Heart right ventricle (tissue), 16 donors: ENCODE measurements around the gene DDC. TPM values are rescaled to one million over a fixed set of nuclear protein-coding genes. Genes with fewer than 3 reads are reported as not detected.

Experiments
- ATAC-seq, 8 donors: fragments of 200-7000 bp; cut with Tn5 transposase; one replicate each; pipeline ENCODE4 v1.9.1; 2020; ENCODE audit warnings: mild to moderate bottlenecking in 8 of 8, moderate library complexity in 8 of 8, moderate number of reproducible peaks in 1 of 8
- DNase-seq, 2 donors: peaks; one replicate each; pipeline ENCODE4 v3.0.0-alpha.2; 2020
- H3K27ac ChIP-seq, 10 donors: fragments of 200-600 bp; sonication (generic) in 2 of 10; one replicate each; pipeline versions ENCODE4 v1.5.0 to v1.8.0; 2020 to 2022; ENCODE audit warnings: mild to moderate bottlenecking in 3 of 10
- H3K27me3 ChIP-seq, 7 donors: fragments of 200-600 bp; one replicate each; pipeline ENCODE4 v1.8.0; 2021 to 2022; ENCODE audit warnings: mild to moderate bottlenecking in 2 of 7
- H3K36me3 ChIP-seq, 9 donors: fragments of 200-600 bp; sonication (generic) in 1 of 9; one replicate each; pipeline versions ENCODE4 v1.5.0 to v1.8.0; 2020 to 2022; ENCODE audit warnings: mild to moderate bottlenecking in 2 of 9
- H3K4me1 ChIP-seq, 9 donors: fragments of 200-600 bp; sonication (generic) in 1 of 9; one replicate each; pipeline versions ENCODE4 v1.5.0 to v1.8.0; 2020 to 2022; ENCODE audit warnings: mild to moderate bottlenecking in 4 of 9
- H3K4me3 ChIP-seq, 10 donors: fragments of 200-600 bp; sonication (generic) in 2 of 10; one replicate each; pipeline versions ENCODE4 v1.5.0 to v1.8.0; 2020 to 2022; ENCODE audit warnings: mild to moderate bottlenecking in 7 of 10, moderate library complexity in 2 of 10
- H3K9me3 ChIP-seq, 11 donors: fragments of 200-600 bp in 10 of 11; sonication (generic) in 2 of 11; one replicate each; pipeline versions ENCODE4 v1.5.0 to v1.8.0; 2013 to 2022; ENCODE audit warnings: mild to moderate bottlenecking in 2 of 11, control low read depth in 1 of 11, moderate library complexity in 1 of 11
- CTCF ChIP-seq, 9 donors: fragments of 200-600 bp; sonication (generic) in 2 of 9; IDR thresholded peaks; one replicate each; pipeline versions ENCODE4 v1.5.0 to v1.8.0; 2021 to 2022; ENCODE audit warnings: antibody characterized with exemption in 9 of 9, mild to moderate bottlenecking in 5 of 9, moderate library complexity in 1 of 9
- WGBS, 2 donors: extraction: QIAGEN DNeasy Blood & Tissue Kit; methylation state at CpG; one replicate each; pipeline ENCODE4 v1.1.7; 2013; ENCODE audit warnings: inconsistent platforms in 1 of 2; 5-methylcytosine and 5-hydroxymethylcytosine counted together
- intact Hi-C, 10 donors: fragments of 100-400 bp; cut with DNase I; formaldehyde crosslinking; loops; one replicate each; pipeline versions ENCODE4 v1.11.1 to v1.14.2; 2022
- polyA plus RNA-seq, 2 donors: library from polyadenylated mRNA; stranded (reverse); fragments of 200-250 nt; gene quantifications; one replicate each; pipeline ENCODE4 v1.2.3, GENCODE V29; 2013
- total RNA-seq, 10 donors: library from RNA; stranded (reverse); fragmentation: NEBNext Ultra II Directional in 3 of 10; extraction: Animal tissue kit (Norgen Biotek cat#: 25700) in 3 of 10; gene quantifications; one replicate each; pipeline versions ENCODE4 v1.2.1 to v1.2.4, GENCODE V29; 2021 to 2023
- donor health status: Arrhythmogenic right ventricular cardiomyopathy.
- donor health status: ischemic (EF 13 %, LVEDD 7.1; RV severe dilation, severe dysfunction).
- donor health status: healthy with polysubstance abuse.
- donor health status: DM: no; HTN: yes; CAD: no.
- donor health status: DM: no; HTN: no; CAD: no.
- donor health status: ischemic (EF 25% LVEDD 6.9; RV normal size, moderate dysfunction).
- donor health status: ischemic (EF 25% LVEDD 5.7; RV mildly dilated, moderate dysfunction).
- donor health status: healthy.
- donor health status: DM: yes; HTN: yes; CAD: no.
- donor health status: Ischemic cardiomyopathy.
- donor health status: ischemic (EF 35%, LVEDD 5.7; RV mildly dilated, moderate dysfunction).
- donor health status: nonischemic (EF 11% LVEDD 7.7; RV severe dilation, severe dysfunction).
- donor health status: DM: yes; HTN: yes; CAD: no.
- donor health status: PGD.
- donor health status: ischemic (EF 29% LVEDD 5.4; RV normal size, mild dysfunction).
- donor health status: nonischemic (EF 23%, LVEDD 6.1; RV moderate dilation, normal function).

The DDC gene
- total and polyA plus RNA-seq, 12 donors = not detected

DNA sequence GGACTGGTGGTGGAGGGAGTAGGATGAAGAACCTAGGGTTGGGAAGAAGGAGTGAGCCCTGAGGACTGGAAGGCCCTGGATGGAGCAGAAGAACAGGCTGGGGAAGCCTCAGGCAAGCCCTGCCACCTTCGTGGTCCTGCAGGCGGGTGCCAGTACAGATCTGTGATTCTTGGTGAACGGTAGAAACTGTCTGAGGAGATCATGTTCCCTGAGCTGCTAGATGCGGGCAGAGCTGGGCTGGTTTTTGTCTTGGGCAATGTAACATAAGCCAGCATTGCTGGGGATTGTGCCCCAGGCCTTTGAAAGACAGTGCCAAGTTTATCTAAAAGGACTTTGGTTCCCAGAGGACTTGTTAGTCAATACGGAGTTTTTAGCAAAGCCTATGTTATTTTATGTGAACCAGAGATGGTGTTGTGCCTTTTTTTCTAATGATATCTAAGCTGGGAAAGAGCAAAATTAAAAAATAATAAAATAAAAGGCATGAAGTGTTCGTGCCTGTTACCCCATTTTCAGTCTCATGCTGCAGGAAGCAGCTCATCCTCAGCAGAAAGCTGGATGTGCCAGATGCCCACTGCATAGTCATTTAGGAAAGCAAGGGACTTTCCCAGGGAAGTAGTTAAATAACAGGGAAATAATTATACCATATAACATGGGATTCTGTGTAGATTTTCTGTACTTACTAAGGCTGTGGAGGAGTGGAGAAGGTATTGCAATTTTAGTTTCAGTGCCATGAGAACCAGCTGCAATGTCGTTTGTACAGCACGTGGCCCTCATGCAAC, 90.6 kb downstream of the DDC start:
- no peak for TF ChIP-seq CTCF (IDR thresholded peaks at IDR 0.05)
- H3K27ac ChIP-seq = no peak overlapping the region
- WGBS, 2 donors = 64 to 78% methylated on average over 8 of the region's 8 CpGs

GRCh38 chr7:50473531-50473930, 91.7 kb downstream of the DDC start:
- TF ChIP-seq CTCF (IDR thresholded peaks at IDR 0.05) = no peak
- Histone ChIP-seq H3K36me3 (no peaks in the 10 kb centered on the region), H3K4me1 (no peaks in the 10 kb centered on the region), H3K4me3 (no peak overlapping the region), H3K27me3 (peaks cover 0 to 6% (median 0%) of the 10 kb centered on the region in 7 donors), H3K9me3 (no peaks in the 10 kb centered on the region), H3K27ac (no peak overlapping the region)
- intact Hi-C loops = loop anchor here in 4 of 10 donors (10.0 kb wide), 3 partner anchors 111 to 671 kb away; no protein-coding TSS in a partner anchor
- ATAC-seq (peak in 3 of 8 donors; percentile 46 to 49 (median 47)), DNase-seq (no peak)
- 95 to 99% methylated on average over 4 of the region's 4 CpGs for WGBS, 2 donors

More for the DNA sequence above, 90.6 kb downstream of the DDC start:
- H3K9me3 ChIP-seq = no peaks in the 10 kb centered on the region
- peaks cover 0 to 1% (median 0%) of the 10 kb centered on the region in 7 donors for H3K27me3 ChIP-seq
- H3K36me3 ChIP-seq = no peaks in the 10 kb centered on the region
- ATAC-seq (peak in 1 of 8 donors; percentile 16), DNase-seq (no peak)
- no peak overlapping the region for H3K4me3 ChIP-seq
- no peaks in the 10 kb centered on the region for H3K4me1 ChIP-seq
- intact Hi-C loops = loop anchor here in 4 of 10 donors (10.0 kb wide), 3 partner anchors 110 to 670 kb away; no protein-coding TSS in a partner anchor

- Histone ChIP-seq H3K9me3 (no peaks in the 10 kb centered on the region), H3K4me3 (no peak overlapping the region), H3K36me3 (no peaks in the 10 kb centered on the region), H3K4me1 (peaks cover 0 to 10% (median 0%) of the 10 kb centered on the region in 9 donors), H3K27ac (no peak overlapping the region), H3K27me3 (peaks cover 0 to 7% (median 0%) of the 10 kb centered on the region in 7 donors)
- no peak for ATAC-seq
- no peak for DNase-seq
- no peak for TF ChIP-seq CTCF (IDR thresholded peaks at IDR 0.05)
- intact Hi-C loops = loop anchor here in 4 of 10 donors (10.0 kb wide), 3 partner anchors 112 to 672 kb away; no protein-coding TSS in a partner anchor
- 91 to 94% methylated on average over 7 of the region's 7 CpGs for WGBS, 2 donors
Measured at GRCh38 chr7:50472427-50472826, 92.8 kb downstream of the DDC start.

DNA sequence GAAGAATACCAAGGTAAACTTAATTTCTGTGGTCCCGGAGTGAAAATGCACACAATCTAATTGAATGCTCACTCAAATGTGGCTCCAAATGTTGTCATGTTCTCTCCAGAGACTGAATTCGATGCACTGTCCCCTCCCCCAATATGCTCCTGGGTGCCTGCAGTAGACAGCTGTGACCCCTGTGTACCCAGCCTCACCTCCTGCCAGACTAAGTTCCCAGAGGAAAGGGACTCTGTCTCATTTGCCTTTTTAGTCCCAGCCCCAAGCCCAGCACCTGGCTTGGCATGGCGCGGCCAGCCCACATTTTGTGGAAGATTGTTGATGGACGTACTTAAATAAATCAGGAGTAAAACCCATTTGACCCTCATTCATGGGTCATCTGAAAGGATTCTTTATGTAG, 93.2 kb downstream of the DDC start:
- Histone ChIP-seq H3K27ac (no peak overlapping the region), H3K27me3 (peaks cover 0 to 7% (median 0%) of the 10 kb centered on the region in 7 donors), H3K9me3 (no peaks in the 10 kb centered on the region), H3K4me1 (peaks cover 0 to 10% (median 0%) of the 10 kb centered on the region in 9 donors), H3K36me3 (no peaks in the 10 kb centered on the region), H3K4me3 (no peak overlapping the region)
- no peak for DNase-seq
- WGBS, 2 donors = 86 to 88% methylated on average over 5 of the region's 5 CpGs
- intact Hi-C loops = loop anchor here in 4 of 10 donors (10.0 kb wide), 3 partner anchors 113 to 673 kb away; no protein-coding TSS in a partner anchor
- no peak for ATAC-seq
- TF ChIP-seq CTCF (IDR thresholded peaks at IDR 0.05) = no peak
